Activated naive CD4-positive, alpha-beta T cell treated with anti-CD3 and anti-CD28 coated beads for 36 hours (primary cell): ENCODE results near the gene MREG. TPM values are rescaled to one million over a fixed set of nuclear protein-coding genes. Genes with fewer than 3 reads are reported as not detected.
"Not testable (repeated sequence)": the region's sequence is repeated elsewhere in the genome, so short reads cannot be mapped to it uniquely, and the experiment has no call there.

Source experiments
- CTCF ChIA-PET: fragments of 350-600 bp; sonication (Branson Sonifier 250); formaldehyde crosslinking; loops from one replicate; lab custom pipeline; 2021; ENCODE audit warnings: antibody characterized with exemption; lab: Charles Lee
- DNase-seq: peaks from one replicate; pipeline ENCODE4 v3.0.0-alpha.2; 2020
- H3K27ac Mint-ChIP-seq: one replicate; pipeline ENCODE4 v1.8.0; 2021; ENCODE audit warnings: mild to moderate bottlenecking, mixed read lengths
- H3K27me3 Mint-ChIP-seq: one replicate; pipeline ENCODE4 v1.8.0; 2021; ENCODE audit warnings: low read depth, mixed read lengths
- H3K36me3 Mint-ChIP-seq: one replicate; pipeline ENCODE4 v1.8.0; 2021; ENCODE audit warnings: low read depth, mixed read lengths
- H3K4me1 Mint-ChIP-seq: one replicate; pipeline ENCODE4 v1.8.0; 2021; ENCODE audit warnings: low read depth, mixed read lengths
- H3K4me3 Mint-ChIP-seq: one replicate; pipeline ENCODE4 v1.8.0; 2021; ENCODE audit warnings: mild to moderate bottlenecking, moderate library complexity, mixed read lengths
- H3K9me3 Mint-ChIP-seq: one replicate; pipeline ENCODE4 v1.8.0; 2021; ENCODE audit warnings: mixed read lengths
- intact Hi-C: fragments of 100-400 bp; cut with micrococcal nuclease; formaldehyde crosslinking; loops from one replicate; pipeline ENCODE4 v1.15.1; 2023
- total RNA-seq, 2 experiments: library from RNA; stranded (reverse); gene quantifications; one replicate each; pipeline ENCODE4 v1.2.3, GENCODE V29; 2021

The MREG gene
- total RNA-seq, 2 experiments from 2014 or later: 3.1 to 3.9 TPM

- no peaks in the 10 kb centered on the region for H3K9me3 Mint-ChIP-seq
- no peak overlapping the region for H3K4me3 Mint-ChIP-seq
- CTCF ChIA-PET: interaction anchor here (0.8 to 2.7 kb wide), 5 partner anchors 8 to 628 kb away, joined by 3 to 13 read pairs (median 4); no protein-coding TSS in a partner anchor
- H3K36me3 Mint-ChIP-seq: no peaks in the 10 kb centered on the region
- H3K27ac Mint-ChIP-seq: peak overlapping the region; percentile 33
- H3K4me1 Mint-ChIP-seq: peaks cover 38% of the 10 kb centered on the region
- no peaks in the 10 kb centered on the region for H3K27me3 Mint-ChIP-seq
- DNase-seq: peak; percentile 23
- intact Hi-C loops: loop anchor here (2.0 kb wide), 1 partner anchor 34 kb away; no protein-coding TSS in a partner anchor
Observed at GRCh38 chr2:216004697-216005283, 8.6 kb downstream of the MREG start.

- Mint-ChIP-seq H3K27ac (no peak overlapping the region), H3K36me3 (no peaks in the 10 kb centered on the region), H3K27me3 (no peaks in the 10 kb centered on the region), H3K4me1 (peaks cover 36% of the 10 kb centered on the region), H3K4me3 (no peak overlapping the region), H3K9me3 (no peaks in the 10 kb centered on the region)
- intact Hi-C loops: loop anchor here (2.0 kb wide), 1 partner anchor 33 kb away; no protein-coding TSS in a partner anchor
- DNase-seq: no peak
- CTCF ChIA-PET: no interaction called here
Observed at GRCh38 chr2:216003876-216004696, 9.3 kb downstream of the MREG start.

GRCh38 chr2:216002693-216003092, 10.7 kb downstream of the MREG start:
- no peak overlapping the region for H3K4me3 Mint-ChIP-seq
- H3K27ac Mint-ChIP-seq: no peak overlapping the region
- no peaks in the 10 kb centered on the region for H3K27me3 Mint-ChIP-seq
- H3K9me3 Mint-ChIP-seq: no peaks in the 10 kb centered on the region
- H3K4me1 Mint-ChIP-seq: peaks cover 37% of the 10 kb centered on the region
- DNase-seq: no peak
- intact Hi-C loops: no loop called here
- no peaks in the 10 kb centered on the region for H3K36me3 Mint-ChIP-seq
- CTCF ChIA-PET: no interaction called here

GRCh38 chr2:216002101-216002678, 11.2 kb downstream of the MREG start:
- no peaks in the 10 kb centered on the region for H3K9me3 Mint-ChIP-seq
- no peak overlapping the region for H3K4me3 Mint-ChIP-seq
- H3K36me3 Mint-ChIP-seq: no peaks in the 10 kb centered on the region
- intact Hi-C loops: no loop called here
- H3K27me3 Mint-ChIP-seq: no peaks in the 10 kb centered on the region
- H3K4me1 Mint-ChIP-seq: peaks cover 40% of the 10 kb centered on the region
- no peak overlapping the region for H3K27ac Mint-ChIP-seq
- CTCF ChIA-PET: no interaction called here
- no peak for DNase-seq

GRCh38 chr2:216001216-216002100, 11.9 kb downstream of the MREG start:
- Mint-ChIP-seq H3K27ac (no peak overlapping the region), H3K9me3 (no peaks in the 10 kb centered on the region), H3K4me1 (peaks cover 33% of the 10 kb centered on the region), H3K36me3 (no peaks in the 10 kb centered on the region), H3K4me3 (no peak overlapping the region), H3K27me3 (no peaks in the 10 kb centered on the region)
- intact Hi-C loops: no loop called here
- CTCF ChIA-PET: interaction anchor here (1.1 to 1.4 kb wide), 2 partner anchors 19 to 32 kb away, joined by 3 read pairs; no protein-coding TSS in a partner anchor
- no peak for DNase-seq

- CTCF ChIA-PET: interaction anchor here (1.0 to 1.1 kb wide), 2 partner anchors 20 to 23 kb away, joined by 3 to 4 read pairs; no protein-coding TSS in a partner anchor
- no peak overlapping the region for H3K4me3 Mint-ChIP-seq
- no peak for DNase-seq
- peaks cover 14% of the 10 kb centered on the region for H3K4me1 Mint-ChIP-seq
- H3K27me3 Mint-ChIP-seq: no peaks in the 10 kb centered on the region
- H3K9me3 Mint-ChIP-seq: no peaks in the 10 kb centered on the region
- intact Hi-C loops: no loop called here
- peaks cover 17% of the 10 kb centered on the region for H3K36me3 Mint-ChIP-seq
- no peak overlapping the region for H3K27ac Mint-ChIP-seq
Observed at GRCh38 chr2:215998636-215999035, 14.7 kb downstream of the MREG start.

- DNase-seq: no peak
- Mint-ChIP-seq H3K27me3 (no peaks in the 10 kb centered on the region), H3K4me1 (peaks cover 5% of the 10 kb centered on the region), H3K36me3 (peaks cover 30% of the 10 kb centered on the region), H3K9me3 (no peaks in the 10 kb centered on the region), H3K27ac (no peak overlapping the region), H3K4me3 (no peak overlapping the region)
- intact Hi-C loops: no loop called here
- CTCF ChIA-PET: interaction anchor here (0.7 kb wide), 1 partner anchor 8 kb away, joined by 3 read pairs; no protein-coding TSS in a partner anchor
Observed at GRCh38 chr2:215997219-215997618, 16.1 kb downstream of the MREG start.

GRCh38 chr2:215994911-215995310, 18.4 kb downstream of the MREG start:
- peaks cover 17% of the 10 kb centered on the region for H3K9me3 Mint-ChIP-seq

GRCh38 chr2:215988556-215989207, 24.7 kb downstream of the MREG start:
- CTCF ChIA-PET, H3K27ac Mint-ChIP-seq, H3K27me3 Mint-ChIP-seq, intact Hi-C loops, H3K4me1 Mint-ChIP-seq, H3K4me3 Mint-ChIP-seq, DNase-seq: not testable (repeated sequence)
- peaks cover 29% of the 10 kb centered on the region for H3K9me3 Mint-ChIP-seq
- peaks cover 71% of the 10 kb centered on the region for H3K36me3 Mint-ChIP-seq

More at GRCh38 chr2:215994911-215995310, 18.4 kb downstream of the MREG start:
- intact Hi-C loops: no loop called here
- Mint-ChIP-seq H3K27me3 (no peaks in the 10 kb centered on the region), H3K27ac (no peak overlapping the region), H3K4me3 (no peak overlapping the region), H3K4me1 (peaks cover 4% of the 10 kb centered on the region), H3K36me3 (peaks cover 53% of the 10 kb centered on the region)
- no peak for DNase-seq
- CTCF ChIA-PET: no interaction called here

GRCh38 chr2:215985257-215985656, 28.1 kb downstream of the MREG start:
- CTCF ChIA-PET: no interaction called here
- no peaks in the 10 kb centered on the region for H3K27me3 Mint-ChIP-seq
- H3K27ac Mint-ChIP-seq: no peak overlapping the region
- intact Hi-C loops: no loop called here
- peaks cover 4% of the 10 kb centered on the region for H3K4me1 Mint-ChIP-seq
- no peak for DNase-seq
- H3K36me3 Mint-ChIP-seq: peaks cover 39% of the 10 kb centered on the region
- H3K4me3 Mint-ChIP-seq: no peak overlapping the region
- H3K9me3 Mint-ChIP-seq: peaks cover 12% of the 10 kb centered on the region

GRCh38 chr2:215984661-215985060, 28.7 kb downstream of the MREG start:
- H3K4me3 Mint-ChIP-seq: no peak overlapping the region
- H3K36me3 Mint-ChIP-seq: peaks cover 33% of the 10 kb centered on the region
- H3K27ac Mint-ChIP-seq: no peak overlapping the region
- no peaks in the 10 kb centered on the region for H3K27me3 Mint-ChIP-seq
- CTCF ChIA-PET: no interaction called here
- peaks cover 12% of the 10 kb centered on the region for H3K9me3 Mint-ChIP-seq
- DNase-seq: no peak
- intact Hi-C loops: no loop called here
- H3K4me1 Mint-ChIP-seq: peaks cover 4% of the 10 kb centered on the region
